Measurements from ENCODE around the gene MOK. TPM values are rescaled to one million over a fixed set of nuclear protein-coding genes. Genes with fewer than 3 reads are reported as not detected.
A peak's percentile ranks its signal among the peaks of the same experiment; 100 is the strongest.

The MOK gene
- total and polyA plus RNA-seq, 2 of the 4 experiments (the other 2 are of a cell fraction): 16.8 to 48.5 TPM

GRCh38 chr14:102275866-102276265 is 29.1 kb downstream of the MOK start:
- ChIA-PET POLR2A (ENCODE audit: unreplicated experiment) (no interaction called here), CTCF (no interaction called here)
- Histone ChIP-seq H3K14ac (replicated peaks; ENCODE audit: low read depth, low read length) (no peak overlapping the region), H3K4me3 (ENCODE audit: insufficient read depth, low read depth, low read length) (no peak overlapping the region), H3K56ac (ENCODE audit: extremely low read depth, insufficient read depth, low read length) (no peak overlapping the region), H3K27ac (ENCODE audit: insufficient read depth, low read length) (no peak overlapping the region), H4K5ac (ENCODE audit: low read depth, low read length) (no peak overlapping the region), H2AFZ (replicated peaks; ENCODE audit: low read length, poor library complexity) (no peak overlapping the region), H4K8ac (ENCODE audit: low read depth in 2 of 2, low read length in 2 of 2) (no peak overlapping the region), H3K4me1 (ENCODE audit: control insufficient read depth, insufficient read depth, low read length) (peaks cover 19% of the 10 kb centered on the region), H3K9ac (ENCODE audit: low read depth, low read length) (no peak overlapping the region), H3K23ac (ENCODE audit: low read depth, low read length) (no peak overlapping the region), H3K79me1 (ENCODE audit: low read depth in 1 of 2, low read length in 2 of 2) (peaks cover 5 to 24% of the 10 kb centered on the region in 2 experiments; a peak in 3 of 4 replicates), H3K18ac (ENCODE audit: low read depth, low read length) (no peak overlapping the region), H3K4ac (ENCODE audit: low read depth, low read length) (no peak overlapping the region), H2AK9ac (replicated peaks; ENCODE audit: low read depth, low read length, poor library complexity) (no peak overlapping the region), H2BK120ac (ENCODE audit: low read depth, low read length) (peak overlapping the region; percentile 30; the same call in 1 of the 2 replicates), H2BK15ac (ENCODE audit: low read depth, low read length) (no peak overlapping the region), H4K91ac (ENCODE audit: insufficient read depth, low read depth, low read length) (no peak overlapping the region), H2AK5ac (ENCODE audit: low read depth, low read length) (0 out of 2 replicates have a peak overlapping the region, but pooled peaks have one; percentile 25), H3K36me3 (ENCODE audit: control insufficient read depth, insufficient read depth, low read length) (no peaks in the 10 kb centered on the region), H3K27me3 (ENCODE audit: control insufficient read depth, insufficient read depth, low read length) (no peaks in the 10 kb centered on the region), H3K4me2 (ENCODE audit: low read depth, low read length) (no peak overlapping the region), H2BK5ac (ENCODE audit: low read depth, low read length, poor library complexity, severe bottlenecking) (peak overlapping the region; percentile 60), H3K9me3 (ENCODE audit: control insufficient read depth, insufficient read depth, low read length) (no peaks in the 10 kb centered on the region), H2BK20ac (ENCODE audit: low read depth, low read length) (no peak overlapping the region), H3K9me1 (ENCODE audit: insufficient read depth, low read length) (peaks cover 8% of the 10 kb centered on the region), H4K20me1 (ENCODE audit: insufficient read depth, low read length) (no peaks in the 10 kb centered on the region)
- dilution Hi-C loops (cut with HindIII; ENCODE audit: low sequenced_read_pairs, unreplicated experiment): no loop called here
- DNase-seq (peak; percentile 36), ATAC-seq (ENCODE audit: low read depth) (no peak)
- no CpG with 5 or more reads among the region's 7 CpGs for WGBS, 2 experiments (ENCODE audit: extremely low coverage in 2 of 2, insufficient read length in 1 of 2)
- no TSS peak for BruUV-seq (replicated peaks)
- intact Hi-C loops (cut with micrococcal nuclease): no loop called here
- in situ Hi-C loops (cut with MboI; ENCODE audit: low sequenced_read_pairs): no loop called here
- TF ChIP-seq BHLHE40 (IDR thresholded peaks at IDR 0.05; ENCODE audit: low read depth, low read length): no peak
- no peak for TF ChIP-seq NFE2L2 (IDR thresholded peaks at IDR 0.05; ENCODE audit: low read depth, low read length)
- TF ChIP-seq POLR2A (IDR thresholded peaks at IDR 0.05; ENCODE audit: low read depth, low read length): no peak
- TF ChIP-seq RFX5 (IDR thresholded peaks at IDR 0.05; ENCODE audit: low read depth, low read length): no peak
- no peak for TF ChIP-seq FOS (IDR thresholded peaks at IDR 0.05; ENCODE audit: low read depth, low read length)
- no peak for TF ChIP-seq MAFK (IDR thresholded peaks at IDR 0.05; ENCODE audit: low read depth, low read length)
- TF ChIP-seq USF2 (IDR thresholded peaks at IDR 0.05; ENCODE audit: low read depth, low read length): no peak
- no peak for TF ChIP-seq ELK1 (IDR thresholded peaks at IDR 0.05; ENCODE audit: borderline replicate concordance, low read depth, low read length)
- no peak for TF ChIP-seq RCOR1 (IDR thresholded peaks at IDR 0.05; ENCODE audit: insufficient replicate concordance, low read length)
- TF ChIP-seq SMC3 (IDR thresholded peaks at IDR 0.05; ENCODE audit: low read depth, low read length): no peak
- TF ChIP-seq RAD21 (IDR thresholded peaks at IDR 0.05; ENCODE audit: low read length): no peak
- TF ChIP-seq, protein P1, sequence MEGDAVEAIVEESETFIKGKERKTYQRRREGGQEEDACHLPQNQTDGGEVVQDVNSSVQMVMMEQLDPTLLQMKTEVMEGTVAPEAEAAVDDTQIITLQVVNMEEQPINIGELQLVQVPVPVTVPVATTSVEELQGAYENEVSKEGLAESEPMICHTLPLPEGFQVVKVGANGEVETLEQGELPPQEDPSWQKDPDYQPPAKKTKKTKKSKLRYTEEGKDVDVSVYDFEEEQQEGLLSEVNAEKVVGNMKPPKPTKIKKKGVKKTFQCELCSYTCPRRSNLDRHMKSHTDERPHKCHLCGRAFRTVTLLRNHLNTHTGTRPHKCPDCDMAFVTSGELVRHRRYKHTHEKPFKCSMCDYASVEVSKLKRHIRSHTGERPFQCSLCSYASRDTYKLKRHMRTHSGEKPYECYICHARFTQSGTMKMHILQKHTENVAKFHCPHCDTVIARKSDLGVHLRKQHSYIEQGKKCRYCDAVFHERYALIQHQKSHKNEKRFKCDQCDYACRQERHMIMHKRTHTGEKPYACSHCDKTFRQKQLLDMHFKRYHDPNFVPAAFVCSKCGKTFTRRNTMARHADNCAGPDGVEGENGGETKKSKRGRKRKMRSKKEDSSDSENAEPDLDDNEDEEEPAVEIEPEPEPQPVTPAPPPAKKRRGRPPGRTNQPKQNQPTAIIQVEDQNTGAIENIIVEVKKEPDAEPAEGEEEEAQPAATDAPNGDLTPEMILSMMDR (conservative IDR thresholded peaks at IDR 0.05; ENCODE audit: low read depth, low read length): no peak
- TF ChIP-seq CHD1 (IDR thresholded peaks at IDR 0.05; ENCODE audit: low read depth, low read length): no peak
- no peak for TF ChIP-seq MXI1 (IDR thresholded peaks at IDR 0.05; ENCODE audit: borderline replicate concordance, low read depth, low read length)
- no peak for TF ChIP-seq MAZ (IDR thresholded peaks at IDR 0.05; ENCODE audit: borderline replicate concordance, low read depth, low read length)
- TF ChIP-seq CEBPB (IDR thresholded peaks at IDR 0.05; ENCODE audit: low read depth, low read length): no peak
